ENCODE data around the gene ABLIM2. TPM values are rescaled to one million over a fixed set of nuclear protein-coding genes. Genes with fewer than 3 reads are reported as not detected.

Gene ABLIM2
- total and polyA plus RNA-seq, 2 of the 13 experiments (the other 11 are each of a cell fraction or from before 2014, with no cell fraction given), result 0.20 to 0.37 TPM

- no peak for TF ChIP-seq PRMT3 (CRISPR knock-in tag; IDR thresholded peaks at IDR 0.05; ENCODE audit: borderline replicate concordance, low read depth)
- TF ChIP-seq ZNF841 (CRISPR knock-in tag; IDR thresholded peaks at IDR 0.05; ENCODE audit: borderline replicate concordance), result no peak
- peak; percentile 96 for TF ChIP-seq ETV5 (CRISPR knock-in tag; IDR thresholded peaks at IDR 0.05; ENCODE audit: borderline replicate concordance)
- TF ChIP-seq SMAD1 (CRISPR knock-in tag; IDR thresholded peaks at IDR 0.05; ENCODE audit: borderline replicate concordance, low read depth), result 0 out of 2 replicates have a peak, but pooled peaks have one; percentile 14
- TF ChIP-seq MZF1 (CRISPR knock-in tag; IDR thresholded peaks at IDR 0.05; ENCODE audit: borderline replicate concordance), result no peak
- no peak for TF ChIP-seq NCOA5 (CRISPR knock-in tag; IDR thresholded peaks at IDR 0.05)
- TF ChIP-seq TRAFD1 (CRISPR knock-in tag; IDR thresholded peaks at IDR 0.05; ENCODE audit: borderline replicate concordance), result peak; percentile 82; the same call in 1 of the 2 replicates
- no peak for TF ChIP-seq RNF219 (CRISPR knock-in tag; IDR thresholded peaks at IDR 0.05)
- no peak for TF ChIP-seq ZFP1 (CRISPR knock-in tag; IDR thresholded peaks at IDR 0.05)
- TF ChIP-seq EED (CRISPR knock-in tag; IDR thresholded peaks at IDR 0.05), result no peak; the same call in 1 of the 2 replicates
- peak; percentile 69 for TF ChIP-seq ZNF792 (CRISPR knock-in tag; IDR thresholded peaks at IDR 0.05)
- TF ChIP-seq ARID2 (CRISPR knock-in tag; IDR thresholded peaks at IDR 0.05; ENCODE audit: borderline replicate concordance), result no peak
- no peak for TF ChIP-seq ZNF598 (CRISPR knock-in tag; IDR thresholded peaks at IDR 0.05; ENCODE audit: borderline replicate concordance)
- no peak for TF ChIP-seq NAIF1 (CRISPR knock-in tag; IDR thresholded peaks at IDR 0.05; ENCODE audit: borderline replicate concordance)
- no peak for TF ChIP-seq TCF7 (IDR thresholded peaks at IDR 0.05; ENCODE audit: low read depth)
- no peak for TF ChIP-seq GPN1 (CRISPR knock-in tag; IDR thresholded peaks at IDR 0.05; ENCODE audit: borderline replicate concordance)
- TF ChIP-seq ZNF101 (CRISPR knock-in tag; IDR thresholded peaks at IDR 0.05; ENCODE audit: borderline replicate concordance, low read depth), result no peak; the same call in 1 of the 2 replicates
- TF ChIP-seq HOXA5 (CRISPR knock-in tag; IDR thresholded peaks at IDR 0.05), result peak; percentile 85
- TF ChIP-seq KDM1A (CRISPR knock-in tag; IDR thresholded peaks at IDR 0.05), result no peak
- peak; percentile 78 for TF ChIP-seq TGIF2 (CRISPR knock-in tag; IDR thresholded peaks at IDR 0.05)
- no peak for TF ChIP-seq ZNF777 (CRISPR knock-in tag; IDR thresholded peaks at IDR 0.05)
- TF ChIP-seq ZFP90 (CRISPR knock-in tag; IDR thresholded peaks at IDR 0.05; ENCODE audit: borderline replicate concordance), result no peak; the same call in 1 of the 2 replicates
- no peak for TF ChIP-seq ZUFSP (CRISPR knock-in tag; IDR thresholded peaks at IDR 0.05; ENCODE audit: borderline replicate concordance)
These were observed 40.4 kb upstream of the ABLIM2 start, which contains the start of gene SH3TC1 (continued) for GRCh38 chr4:8198906-8199593.

All from HepG2 (cell line).